Muscle layer of colon (tissue), 2 donors: ENCODE results near the gene KRTAP5-5.
"Not testable (repeated sequence)": the region's sequence is repeated elsewhere in the genome, so short reads cannot be mapped to it uniquely, and the experiment has no call there.

ENCODE experiments used
- H3K27ac ChIP-seq: one replicate; pipeline ENCODE4 v1.7.0; 2013; ENCODE audit warnings: low read depth, mild to moderate bottlenecking, low read length, moderate library complexity
- H3K27me3 ChIP-seq, 2 donors: one replicate each; pipeline ENCODE4 v1.7.0; 2013; ENCODE audit warnings: low read length in 2 of 2, mild to moderate bottlenecking in 2 of 2; ENCODE audit not compliant: insufficient read depth in 2 of 2, control insufficient read depth in 1 of 2
- H3K36me3 ChIP-seq: one replicate; pipeline ENCODE4 v1.7.0; 2013; ENCODE audit warnings: mild to moderate bottlenecking, low read length; ENCODE audit not compliant: insufficient read depth
- H3K4me1 ChIP-seq: one replicate; pipeline ENCODE4 v1.7.0; 2013; ENCODE audit warnings: mild to moderate bottlenecking, low read length; ENCODE audit not compliant: insufficient read depth
- H3K4me3 ChIP-seq, 2 donors: one replicate each; pipeline ENCODE4 v1.7.0; 2013; ENCODE audit warnings: low read length in 2 of 2, low read depth in 1 of 2, mild to moderate bottlenecking in 1 of 2, moderate library complexity in 1 of 2
- H3K9ac ChIP-seq: one replicate; pipeline ENCODE4 v1.7.0; 2013; ENCODE audit warnings: low read length
- H3K9me3 ChIP-seq: one replicate; pipeline ENCODE4 v1.7.0; 2013; ENCODE audit warnings: mild to moderate bottlenecking, low read length
- donor health status: abdominal sarcoma.
- donor health status: Adenocarcinoma of cecum.

The KRTAP5-5 gene

GRCh38 chr11:1629326-1630185 is at the start of gene KRTAP5-5:
Gene KRTAP5-5 (plus strand): TSS chr11:1629775. CDS start chr11:1629841, 66 bp downstream.
- Histone ChIP-seq H3K4me3 (no peak within 1 kb of the TSS), H3K4me1 (no peaks in the 10 kb centered on the region), H3K9ac (no peak within 1 kb of the TSS), H3K9me3 (no peaks in the 10 kb centered on the region), H3K36me3 (no peaks in the 10 kb centered on the region), H3K27me3 (peaks cover 10 to 18% of the 10 kb centered on the region in 2 donors), H3K27ac (no peak within 1 kb of the TSS)

GRCh38 chr11:1581976-1582375 is 47.6 kb upstream of the KRTAP5-5 start:
- no peaks in the 10 kb centered on the region for H3K9me3 ChIP-seq
- no peak overlapping the region for H3K9ac ChIP-seq
- no peaks in the 10 kb centered on the region for H3K27me3 ChIP-seq
- H3K4me3 ChIP-seq: no peak overlapping the region
- H3K4me1 ChIP-seq: no peaks in the 10 kb centered on the region
- H3K27ac ChIP-seq: no peak overlapping the region
- H3K36me3 ChIP-seq: no peaks in the 10 kb centered on the region

GRCh38 chr11:1582909-1583308 is 46.7 kb upstream of the KRTAP5-5 start:
- not testable (repeated sequence) for H3K27ac ChIP-seq, H3K9ac ChIP-seq, H3K27me3 ChIP-seq, H3K4me1 ChIP-seq, H3K9me3 ChIP-seq, H3K36me3 ChIP-seq, H3K4me3 ChIP-seq

- H3K27me3 ChIP-seq, H3K4me1 ChIP-seq, H3K9ac ChIP-seq, H3K36me3 ChIP-seq, H3K4me3 ChIP-seq, H3K9me3 ChIP-seq, H3K27ac ChIP-seq: not testable (repeated sequence)
These were observed 44.8 kb upstream of the KRTAP5-5 start, which contains the start of gene KRTAP5-1 for GRCh38 chr11:1584661-1585370. Gene KRTAP5-1 (minus strand): TSS chr11:1585283. CDS start chr11:1585249, 34 bp downstream.

GRCh38 chr11:1586699-1587098 is 42.9 kb upstream of the KRTAP5-5 start:
- H3K4me3 ChIP-seq: no peak overlapping the region
- no peaks in the 10 kb centered on the region for H3K36me3 ChIP-seq
- H3K9me3 ChIP-seq: no peaks in the 10 kb centered on the region
- no peak overlapping the region for H3K27ac ChIP-seq
- no peak overlapping the region for H3K9ac ChIP-seq
- no peaks in the 10 kb centered on the region for H3K27me3 ChIP-seq
- H3K4me1 ChIP-seq: no peaks in the 10 kb centered on the region

- not testable (repeated sequence) for H3K4me1 ChIP-seq, H3K9me3 ChIP-seq, H3K36me3 ChIP-seq, H3K27ac ChIP-seq, H3K9ac ChIP-seq, H3K4me3 ChIP-seq, H3K27me3 ChIP-seq
These were observed 40.2 kb upstream of the KRTAP5-5 start for GRCh38 chr11:1589191-1589963.

- H3K4me3 ChIP-seq: no peak overlapping the region
- no peaks in the 10 kb centered on the region for H3K27me3 ChIP-seq
- H3K4me1 ChIP-seq: no peaks in the 10 kb centered on the region
- H3K9ac ChIP-seq: no peak overlapping the region
- no peaks in the 10 kb centered on the region for H3K36me3 ChIP-seq
- no peaks in the 10 kb centered on the region for H3K9me3 ChIP-seq
- no peak overlapping the region for H3K27ac ChIP-seq
These were observed 39.6 kb upstream of the KRTAP5-5 start for GRCh38 chr11:1589996-1590395.

GRCh38 chr11:1592628-1593027 is 36.9 kb upstream of the KRTAP5-5 start:
- Histone ChIP-seq H3K9me3 (no peaks in the 10 kb centered on the region), H3K4me3 (no peak overlapping the region), H3K36me3 (no peaks in the 10 kb centered on the region), H3K27ac (no peak overlapping the region), H3K27me3 (no peaks in the 10 kb centered on the region), H3K4me1 (no peaks in the 10 kb centered on the region), H3K9ac (no peak overlapping the region)

GRCh38 chr11:1595994-1596575 is 33.5 kb upstream of the KRTAP5-5 start:
- H3K4me3 ChIP-seq, H3K9me3 ChIP-seq, H3K4me1 ChIP-seq, H3K27me3 ChIP-seq, H3K36me3 ChIP-seq, H3K27ac ChIP-seq, H3K9ac ChIP-seq: not testable (repeated sequence)

- not testable (repeated sequence) for H3K27me3 ChIP-seq, H3K27ac ChIP-seq, H3K36me3 ChIP-seq, H3K9me3 ChIP-seq, H3K4me1 ChIP-seq, H3K9ac ChIP-seq, H3K4me3 ChIP-seq
These were observed 32.9 kb upstream of the KRTAP5-5 start for GRCh38 chr11:1596576-1597121.
